ENCODE measurements around the gene OSBPL9. TPM values are rescaled to one million over a fixed set of nuclear protein-coding genes. Genes with fewer than 3 reads are reported as not detected.

The OSBPL9 gene
- total and polyA plus RNA-seq, 9 of the 15 experiments (the other 6 are each of a cell fraction or from before 2014, with no cell fraction given): 43.9 to 217 (median 170) TPM

DNA sequence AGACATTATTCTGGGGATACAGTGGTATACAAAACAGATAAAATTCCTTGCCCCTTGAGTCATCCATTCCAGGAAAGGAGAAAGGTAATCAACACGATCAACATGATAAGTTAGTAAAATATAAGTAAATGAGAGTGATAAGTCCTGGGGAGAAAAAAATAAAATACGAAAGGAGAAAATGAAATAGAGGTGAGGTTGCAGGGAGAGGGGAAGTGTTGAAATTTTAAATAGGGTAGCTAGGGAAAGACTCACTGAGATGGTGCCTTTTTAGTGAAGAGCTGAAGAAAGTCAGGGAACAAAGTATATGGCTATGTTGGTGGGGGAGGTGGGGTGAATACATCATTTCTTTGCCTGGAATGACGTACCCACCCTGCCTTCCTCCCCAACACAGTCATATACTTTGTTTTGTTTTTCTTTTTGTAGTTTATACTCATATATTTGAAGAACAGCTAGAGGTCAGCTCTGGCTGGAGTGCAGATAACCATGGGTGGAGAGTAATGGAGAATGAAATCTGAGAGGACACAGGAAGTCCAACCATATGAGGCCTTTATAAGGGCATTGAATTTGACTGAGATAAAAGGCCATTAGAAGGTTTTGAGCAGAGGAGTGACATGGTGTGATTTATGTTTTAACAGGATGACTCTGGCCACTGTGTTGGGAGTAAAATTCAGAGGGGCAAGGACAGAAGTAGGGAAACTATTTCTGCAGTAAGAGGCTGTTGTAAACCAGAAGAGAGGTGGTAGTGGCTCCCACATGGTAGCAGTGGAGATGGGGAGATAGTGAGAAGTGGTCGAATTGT, 54.8 kb downstream of the OSBPL9 start (continued):
- TF ChIP-seq TOE1 (IDR thresholded peaks at IDR 0.05; ENCODE audit: borderline replicate concordance) (no peak), TOE1 (CRISPR knock-in tag; IDR thresholded peaks at IDR 0.05; ENCODE audit: borderline replicate concordance, low read depth) (no peak), MCM2 (IDR thresholded peaks at IDR 0.05; ENCODE audit: low read depth) (no peak), MEF2D (tag; conservative IDR thresholded peaks at IDR 0.05; ENCODE audit: low read depth) (no peak), RUNX1 (IDR thresholded peaks at IDR 0.05; ENCODE audit: low read depth) (no peak), ZBTB1 (CRISPR knock-in tag; IDR thresholded peaks at IDR 0.05; ENCODE audit: borderline replicate concordance, low read depth) (no peak), ETV6 (IDR thresholded peaks at IDR 0.05; ENCODE audit: borderline replicate concordance in 1 of 2, low read depth in 2 of 2, low read length in 1 of 2) (no peak), ETV6 (CRISPR knock-in tag; IDR thresholded peaks at IDR 0.05; ENCODE audit: borderline replicate concordance) (no peak), ZNF133 (CRISPR knock-in tag; IDR thresholded peaks at IDR 0.05) (no peak), TCFL5 (CRISPR knock-in tag; conservative IDR thresholded peaks at IDR 0.05) (no peak), CREB1 (IDR thresholded peaks at IDR 0.05) (peak; percentile 69), CREB1 (CRISPR knock-in tag; IDR thresholded peaks at IDR 0.05) (no peak), TRIM24 (IDR thresholded peaks at IDR 0.05) (no peak; a peak in 1 of 4 replicates), ZNF75A (CRISPR knock-in tag; IDR thresholded peaks at IDR 0.05) (no peak), SAFB (IDR thresholded peaks at IDR 0.05; ENCODE audit: borderline replicate concordance, low read depth, low read length) (no peak), TAF15 (IDR thresholded peaks at IDR 0.05; ENCODE audit: low read depth, low read length) (no peak), GABPB2 (CRISPR knock-in tag; conservative IDR thresholded peaks at IDR 0.05) (no peak), CHCHD3 (CRISPR knock-in tag; IDR thresholded peaks at IDR 0.05) (no peak), SPI1 (IDR thresholded peaks at IDR 0.05; ENCODE audit: borderline replicate concordance, low read depth, low read length) (no peak)
- TF ChIP-seq, protein P1, sequence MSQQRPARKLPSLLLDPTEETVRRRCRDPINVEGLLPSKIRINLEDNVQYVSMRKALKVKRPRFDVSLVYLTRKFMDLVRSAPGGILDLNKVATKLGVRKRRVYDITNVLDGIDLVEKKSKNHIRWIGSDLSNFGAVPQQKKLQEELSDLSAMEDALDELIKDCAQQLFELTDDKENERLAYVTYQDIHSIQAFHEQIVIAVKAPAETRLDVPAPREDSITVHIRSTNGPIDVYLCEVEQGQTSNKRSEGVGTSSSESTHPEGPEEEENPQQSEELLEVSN (IDR thresholded peaks at IDR 0.05; ENCODE audit: borderline replicate concordance in 1 of 2, extremely low read depth in 1 of 2, insufficient read depth in 1 of 2, insufficient read length in 1 of 2, low read depth in 1 of 2, low read length in 1 of 2, poor library complexity in 1 of 2, severe bottlenecking in 1 of 2): no peak
- TF ChIP-seq, protein P2, sequence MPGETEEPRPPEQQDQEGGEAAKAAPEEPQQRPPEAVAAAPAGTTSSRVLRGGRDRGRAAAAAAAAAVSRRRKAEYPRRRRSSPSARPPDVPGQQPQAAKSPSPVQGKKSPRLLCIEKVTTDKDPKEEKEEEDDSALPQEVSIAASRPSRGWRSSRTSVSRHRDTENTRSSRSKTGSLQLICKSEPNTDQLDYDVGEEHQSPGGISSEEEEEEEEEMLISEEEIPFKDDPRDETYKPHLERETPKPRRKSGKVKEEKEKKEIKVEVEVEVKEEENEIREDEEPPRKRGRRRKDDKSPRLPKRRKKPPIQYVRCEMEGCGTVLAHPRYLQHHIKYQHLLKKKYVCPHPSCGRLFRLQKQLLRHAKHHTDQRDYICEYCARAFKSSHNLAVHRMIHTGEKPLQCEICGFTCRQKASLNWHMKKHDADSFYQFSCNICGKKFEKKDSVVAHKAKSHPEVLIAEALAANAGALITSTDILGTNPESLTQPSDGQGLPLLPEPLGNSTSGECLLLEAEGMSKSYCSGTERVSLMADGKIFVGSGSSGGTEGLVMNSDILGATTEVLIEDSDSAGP (CRISPR knock-in tag; IDR thresholded peaks at IDR 0.05): no peak
- TF ChIP-seq, protein P3, sequence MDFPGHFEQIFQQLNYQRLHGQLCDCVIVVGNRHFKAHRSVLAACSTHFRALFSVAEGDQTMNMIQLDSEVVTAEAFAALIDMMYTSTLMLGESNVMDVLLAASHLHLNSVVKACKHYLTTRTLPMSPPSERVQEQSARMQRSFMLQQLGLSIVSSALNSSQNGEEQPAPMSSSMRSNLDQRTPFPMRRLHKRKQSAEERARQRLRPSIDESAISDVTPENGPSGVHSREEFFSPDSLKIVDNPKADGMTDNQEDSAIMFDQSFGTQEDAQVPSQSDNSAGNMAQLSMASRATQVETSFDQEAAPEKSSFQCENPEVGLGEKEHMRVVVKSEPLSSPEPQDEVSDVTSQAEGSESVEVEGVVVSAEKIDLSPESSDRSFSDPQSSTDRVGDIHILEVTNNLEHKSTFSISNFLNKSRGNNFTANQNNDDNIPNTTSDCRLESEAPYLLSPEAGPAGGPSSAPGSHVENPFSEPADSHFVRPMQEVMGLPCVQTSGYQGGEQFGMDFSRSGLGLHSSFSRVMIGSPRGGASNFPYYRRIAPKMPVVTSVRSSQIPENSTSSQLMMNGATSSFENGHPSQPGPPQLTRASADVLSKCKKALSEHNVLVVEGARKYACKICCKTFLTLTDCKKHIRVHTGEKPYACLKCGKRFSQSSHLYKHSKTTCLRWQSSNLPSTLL (IDR thresholded peaks at IDR 0.05): no peak
- TF ChIP-seq, protein P4, sequence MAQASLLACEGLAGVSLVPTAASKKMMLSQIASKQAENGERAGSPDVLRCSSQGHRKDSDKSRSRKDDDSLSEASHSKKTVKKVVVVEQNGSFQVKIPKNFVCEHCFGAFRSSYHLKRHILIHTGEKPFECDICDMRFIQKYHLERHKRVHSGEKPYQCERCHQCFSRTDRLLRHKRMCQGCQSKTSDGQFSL (CRISPR knock-in tag; IDR thresholded peaks at IDR 0.05): no peak
- TF ChIP-seq, protein P4 (tag; IDR thresholded peaks at IDR 0.05): no peak
